ENCODE measurements around the gene TMSB10.
"Not testable (repeated sequence)": the region's sequence is repeated elsewhere in the genome, so short reads cannot be mapped to it uniquely, and the experiment has no call there.

The TMSB10 gene

DNA sequence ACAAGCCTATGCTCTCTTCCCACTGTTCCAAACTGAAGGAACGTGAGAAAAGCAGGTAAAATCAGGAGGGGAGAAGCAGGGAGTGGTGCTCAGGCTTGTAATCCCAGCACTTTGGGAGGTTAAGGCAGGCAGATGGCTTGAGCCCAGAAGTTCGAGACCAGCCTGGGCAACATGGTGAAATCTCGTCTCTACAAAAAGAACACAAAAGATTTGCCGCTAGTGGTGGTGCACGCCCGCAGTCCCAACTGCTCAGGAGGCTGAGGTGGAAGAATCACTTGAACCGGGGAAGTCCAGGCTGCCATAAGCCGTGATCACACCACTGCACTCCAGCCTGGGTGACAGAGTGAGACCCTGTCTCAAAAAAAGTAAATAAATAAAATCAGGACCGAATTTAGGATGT is 1.3 kb upstream of the TMSB10 start:
- no peak for DNase-seq (ENCODE audit: low read depth)

- no peak for DNase-seq (ENCODE audit: low read depth)
These were observed 710 bp upstream of the TMSB10 start for GRCh38 chr2:84904717-84905174.

DNA sequence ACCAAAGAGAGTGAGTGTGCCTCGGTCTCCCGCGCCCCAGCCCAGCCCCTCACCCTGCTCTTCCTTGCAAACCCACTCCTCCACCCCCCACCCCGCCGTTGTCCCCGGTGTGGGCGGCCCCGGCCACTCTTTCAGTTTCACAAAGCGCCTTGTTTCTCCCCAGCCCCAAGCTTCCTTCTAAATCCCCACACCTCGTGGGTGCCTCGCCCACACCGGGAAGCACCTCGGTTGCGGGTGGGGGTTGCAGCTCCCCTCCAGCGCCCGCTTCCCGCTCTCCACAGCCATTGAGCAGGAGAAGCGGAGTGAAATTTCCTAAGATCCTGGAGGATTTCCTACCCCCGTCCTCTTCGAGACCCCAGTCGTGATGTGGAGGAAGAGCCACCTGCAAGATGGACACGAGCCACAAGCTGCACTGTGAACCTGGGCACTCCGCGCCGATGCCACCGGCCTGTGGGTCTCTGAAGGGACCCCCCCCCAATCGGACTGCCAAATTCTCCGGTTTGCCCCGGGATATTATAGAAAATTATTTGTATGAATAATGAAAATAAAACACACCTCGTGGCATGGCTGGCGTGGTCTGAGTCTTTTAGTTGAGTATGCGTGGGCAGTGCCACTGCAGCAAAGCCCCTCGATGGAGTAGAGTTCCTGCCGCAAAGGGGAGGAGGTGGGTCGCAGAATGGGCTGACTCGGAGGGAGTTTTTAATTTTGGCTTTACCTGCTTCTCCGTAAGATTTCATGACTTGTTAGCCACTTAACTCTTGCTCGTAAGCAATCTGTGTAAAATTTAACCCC is 848 bp downstream of the TMSB10 start:
- no peak for DNase-seq (ENCODE audit: low read depth)

DNA sequence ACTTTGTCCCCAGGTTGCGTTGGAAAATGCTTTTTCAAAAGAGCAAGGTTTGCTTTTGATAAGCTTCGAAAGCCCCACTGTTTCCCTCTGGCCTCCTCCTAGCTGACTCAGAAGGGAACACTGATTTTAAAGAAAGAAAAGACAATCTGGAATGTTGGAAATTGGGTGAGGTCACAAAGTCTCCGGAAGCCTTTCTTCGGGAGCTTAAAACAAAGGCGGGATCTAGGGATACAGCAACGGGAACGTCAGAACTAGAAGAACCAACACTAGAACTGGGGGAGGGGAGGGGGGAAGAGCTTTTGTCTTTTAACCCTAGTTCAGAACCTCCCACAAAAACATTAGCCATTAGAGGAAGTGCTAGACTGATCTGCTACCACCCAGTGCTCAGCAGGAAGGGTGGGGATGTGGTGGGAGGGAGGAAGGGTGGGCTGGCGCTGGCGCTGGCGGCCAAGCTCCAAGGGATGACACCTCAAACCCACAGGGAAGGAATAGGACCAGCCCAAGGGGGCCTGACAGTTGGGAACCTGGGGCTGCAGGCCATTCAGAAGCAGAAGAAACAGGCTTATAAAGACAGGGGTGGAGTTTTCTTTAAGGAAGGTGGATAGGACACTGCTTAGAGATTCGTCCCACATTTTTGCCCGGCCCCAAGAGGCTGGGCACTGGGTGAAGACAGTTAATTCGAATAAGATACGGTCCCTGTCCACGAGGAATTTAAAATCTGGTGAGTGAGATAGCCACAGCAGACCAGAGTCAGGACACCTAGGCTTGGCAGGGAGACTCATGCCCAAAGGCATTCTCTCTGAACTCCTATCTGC is 1.7 kb downstream of the TMSB10 start:
- DNase-seq (ENCODE audit: low read depth) = peak; percentile 81

GRCh38 chr2:84908948-84909713 is 3.7 kb downstream of the TMSB10 start:
- no peak for DNase-seq (ENCODE audit: low read depth)

- no peak for DNase-seq (ENCODE audit: low read depth)
These were observed 5.8 kb downstream of the TMSB10 start for GRCh38 chr2:84911135-84911678.

- no peak for DNase-seq (ENCODE audit: low read depth)
These were observed 7.5 kb downstream of the TMSB10 start for GRCh38 chr2:84912984-84913383.

DNA sequence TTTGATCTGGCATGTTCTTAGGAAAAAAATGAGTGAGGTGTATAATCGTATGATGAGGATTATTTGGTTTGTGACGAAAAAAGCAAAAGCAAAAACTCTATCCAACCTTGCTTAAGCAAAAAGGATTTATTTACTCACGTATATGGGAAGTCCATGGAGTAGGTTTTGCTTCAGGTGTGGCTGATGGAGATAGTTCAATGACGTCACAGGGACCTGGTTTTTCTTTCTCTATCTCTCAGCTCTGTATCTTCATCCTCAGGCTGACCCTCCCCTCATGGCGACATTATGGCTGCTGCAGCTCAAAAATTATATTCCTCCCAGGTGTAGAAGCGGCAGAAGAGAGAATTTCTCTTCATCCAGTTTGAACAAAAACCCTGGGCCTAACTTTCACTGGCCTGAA is 8.9 kb downstream of the TMSB10 start:
- DNase-seq (ENCODE audit: low read depth) = no peak

DNA sequence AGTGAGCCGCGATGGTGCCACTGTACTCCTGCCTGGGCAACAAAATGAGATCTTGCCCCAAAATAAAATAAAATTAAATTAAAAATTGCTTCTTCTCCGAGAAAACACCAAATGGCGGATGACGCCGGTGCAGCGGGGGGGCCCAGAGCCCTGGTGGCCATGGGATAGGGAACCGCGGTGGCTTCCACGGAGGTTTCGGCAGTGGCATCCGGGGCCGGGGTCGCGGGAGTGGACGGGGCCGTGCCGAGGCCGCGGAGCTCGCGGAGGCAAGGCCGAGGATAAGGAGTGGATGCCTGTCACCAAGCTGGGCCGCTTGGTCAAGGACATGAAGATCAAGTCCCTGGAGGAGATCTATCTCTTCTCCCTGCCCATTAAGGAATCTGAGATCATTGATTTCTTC is 10.2 kb downstream of the TMSB10 start:
- not testable (repeated sequence) for DNase-seq (ENCODE audit: low read depth)

DNA sequence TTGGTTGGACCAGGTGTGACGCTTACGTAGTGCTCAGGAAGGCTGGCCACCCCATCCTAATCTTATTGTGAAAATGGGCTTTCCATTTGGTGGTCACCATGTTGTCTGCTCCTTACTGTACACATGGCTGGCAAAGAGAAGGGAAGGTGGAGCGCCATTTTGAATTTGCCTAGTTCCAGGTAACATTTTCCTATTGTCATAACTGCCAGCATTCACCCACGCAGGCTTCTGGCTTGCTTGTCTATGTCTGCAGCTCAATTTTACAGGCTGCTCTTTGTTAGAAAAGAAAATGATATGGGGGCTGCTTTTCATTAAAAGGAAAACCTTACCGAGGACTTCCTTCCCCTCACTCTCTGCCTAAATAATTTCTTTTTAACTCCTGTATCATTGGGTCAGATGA is 12.4 kb downstream of the TMSB10 start:
- not testable (repeated sequence) for DNase-seq (ENCODE audit: low read depth)

DNA sequence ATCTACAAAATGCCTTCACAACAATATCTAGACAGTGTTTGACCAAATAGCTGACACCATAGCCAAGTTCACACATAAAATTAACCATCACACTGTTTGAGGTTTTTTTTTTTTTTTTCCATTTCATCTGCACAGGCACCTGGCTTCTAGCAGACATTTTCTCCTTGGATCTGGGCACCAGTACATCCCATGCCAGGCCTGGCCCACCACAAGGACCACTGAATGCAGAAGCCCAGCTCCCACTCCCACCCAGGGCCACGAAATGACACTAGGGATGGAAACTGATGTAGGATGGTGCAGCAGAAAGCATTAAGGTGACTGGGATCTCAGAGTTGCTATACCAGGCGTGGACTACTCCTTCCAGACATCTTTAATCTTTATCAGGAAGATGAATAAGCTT is 13.0 kb downstream of the TMSB10 start:
- DNase-seq (ENCODE audit: low read depth) = no peak

GRCh38 chr2:84919885-84920580 is 14.6 kb downstream of the TMSB10 start:
- DNase-seq (ENCODE audit: low read depth) = peak; percentile 96

GRCh38 chr2:84923009-84923408 is 17.6 kb downstream of the TMSB10 start:
- DNase-seq (ENCODE audit: low read depth) = no peak

GRCh38 chr2:84924173-84925106 is 19.0 kb downstream of the TMSB10 start:
- DNase-seq (ENCODE audit: low read depth) = peak; percentile 41

- no peak for DNase-seq (ENCODE audit: low read depth)
These were observed 19.9 kb downstream of the TMSB10 start for GRCh38 chr2:84925336-84925723.

GRCh38 chr2:84925724-84926376 is 20.4 kb downstream of the TMSB10 start:
- DNase-seq (ENCODE audit: low read depth) = peak; percentile 54

DNA sequence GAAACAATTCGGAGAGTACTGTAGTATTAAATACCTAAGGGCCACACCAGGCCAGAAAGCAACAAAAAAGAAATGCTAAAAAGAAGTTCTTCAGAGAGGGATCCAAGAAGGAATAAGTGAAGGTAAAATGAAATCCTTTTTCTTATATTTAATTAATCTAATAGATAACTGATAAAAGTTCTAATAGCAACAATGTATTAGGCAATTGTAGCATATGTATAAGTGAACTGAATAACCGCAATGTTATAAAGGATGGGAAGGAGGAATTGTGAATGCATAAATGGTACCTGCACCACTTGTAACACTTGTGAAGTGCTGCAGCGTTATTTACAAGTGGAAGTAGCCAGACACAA is 21.8 kb downstream of the TMSB10 start:
- DNase-seq (ENCODE audit: low read depth) = no peak

DNA sequence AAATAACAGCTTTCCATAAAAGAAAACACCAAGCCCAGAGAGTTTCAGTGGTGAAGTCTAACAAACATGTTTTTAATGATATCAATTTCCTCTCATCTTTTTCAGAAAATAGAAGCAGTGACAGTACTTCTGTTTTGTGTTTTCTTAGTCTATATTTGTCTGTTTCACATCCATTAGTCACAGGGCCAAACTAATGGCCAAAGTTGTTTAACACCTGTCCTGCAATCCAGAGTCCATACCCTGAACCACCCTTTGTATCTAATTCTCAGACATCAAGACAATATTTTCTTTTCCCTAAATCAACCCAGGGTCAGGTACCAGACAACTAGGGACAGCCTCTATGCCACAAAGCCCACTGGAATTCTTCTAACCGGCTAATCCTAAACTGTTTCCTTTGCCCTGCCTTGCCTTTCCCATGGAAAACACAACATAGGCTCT is 25.9 kb downstream of the TMSB10 start:
- no peak for DNase-seq (ENCODE audit: low read depth)

DNA sequence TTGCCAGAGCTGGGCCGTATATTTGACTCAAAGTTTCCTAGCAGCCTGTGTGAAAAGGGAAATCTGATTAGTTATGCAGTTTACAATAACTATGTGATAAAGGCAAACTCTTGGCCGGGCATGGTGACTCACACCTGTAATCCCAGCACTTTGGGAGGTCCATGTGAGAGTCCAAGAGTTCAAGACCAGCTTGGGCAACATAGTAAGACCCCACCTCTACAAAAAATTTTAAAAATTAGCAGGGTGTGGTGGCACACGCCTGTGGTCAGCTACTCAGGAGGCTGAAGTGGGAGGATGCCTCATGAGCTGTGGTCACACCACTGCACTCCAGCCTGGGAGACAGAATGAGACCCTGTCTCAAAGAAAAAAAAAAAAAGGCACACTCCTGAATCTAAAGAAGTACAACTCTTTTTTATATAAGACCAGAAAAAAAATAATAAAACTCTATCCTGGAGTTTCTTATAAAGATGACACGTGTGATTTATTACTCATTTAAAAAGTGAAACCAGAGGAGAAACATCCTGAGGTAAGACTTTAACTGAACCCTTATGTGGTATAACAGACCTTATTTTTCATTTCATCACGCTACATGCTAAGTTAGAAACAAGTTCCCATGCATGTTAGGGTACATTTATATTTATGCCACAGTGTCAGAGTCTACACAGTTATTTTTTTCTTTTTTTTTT is 32.9 kb downstream of the TMSB10 start:
- DNase-seq (ENCODE audit: low read depth) = no peak
